ENCODE measurements around the gene STRAP. TPM values are rescaled to one million over a fixed set of nuclear protein-coding genes. Genes with fewer than 3 reads are reported as not detected.

The STRAP gene
- total and polyA plus RNA-seq, 2 donors (not counting 1 experiment from before 2014, with no cell fraction given), result 44.4 to 49.0 TPM

GRCh38 chr12:15924956-15925355 is 42.8 kb downstream of the STRAP start:
- DNase-seq (no peak), ATAC-seq (ENCODE audit: low read depth) (no peak)
- Histone ChIP-seq H3K79me2 (ENCODE audit: control insufficient read depth, insufficient read depth, low read length) (peaks cover 26% of the 10 kb centered on the region), H3K4me3 (ENCODE audit: control extremely low read depth in 1 of 5, extremely low read depth in 1 of 5, insufficient read depth in 1 of 5, low read depth in 2 of 5, low read length in 4 of 5) (no peak overlapping the region), H3K27ac (ENCODE audit: low read length in 2 of 2) (no peak overlapping the region), H4K20me1 (ENCODE audit: control insufficient read depth, insufficient read depth, low read length, poor library complexity, severe bottlenecking) (peaks cover 12% of the 10 kb centered on the region), H3K4me1 (ENCODE audit: control insufficient read depth in 2 of 2, insufficient read depth in 2 of 2, low read length in 2 of 2) (no peaks in the 10 kb centered on the region), H3K27me3 (replicated peaks in 1 of 4; ENCODE audit: control extremely low read depth in 1 of 4, control insufficient read depth in 3 of 4, insufficient read depth in 4 of 4, low read length in 3 of 4) (no peaks in the 10 kb centered on the region), H3K4me2 (replicated peaks; ENCODE audit: low read depth, low read length, poor library complexity, severe bottlenecking) (no peak overlapping the region), H3K36me3 (replicated peaks in 1 of 2; ENCODE audit: control extremely low read depth in 1 of 2, control insufficient read depth in 1 of 2, extremely low read depth in 1 of 2, insufficient read depth in 2 of 2, low read length in 1 of 2) (peaks cover 0 to 3% of the 10 kb centered on the region in 2 experiments), H3K9ac (ENCODE audit: low read length) (no peak overlapping the region), H2AFZ (ENCODE audit: insufficient read depth, low read depth, low read length, poor library complexity, severe bottlenecking) (no peak overlapping the region), H3K9me3 (ENCODE audit: control extremely low read depth in 1 of 3, control insufficient read depth in 2 of 3, insufficient read depth in 1 of 3, low read length in 2 of 3) (no peaks in the 10 kb centered on the region)
- ChIA-PET CTCF (no interaction called here), POLR2A (no interaction called here)
- no peak overlapping the region for H3K27ac Mint-ChIP-seq
- H3K4me3 Mint-ChIP-seq, result no peak overlapping the region
- intact Hi-C loops (cut with micrococcal nuclease), result no loop called here
- H3K4me1 Mint-ChIP-seq, result peaks cover 6% of the 10 kb centered on the region
- H3K9me3 Mint-ChIP-seq (ENCODE audit: insufficient read depth), result no peaks in the 10 kb centered on the region
- TF ChIP-seq, protein P1, sequence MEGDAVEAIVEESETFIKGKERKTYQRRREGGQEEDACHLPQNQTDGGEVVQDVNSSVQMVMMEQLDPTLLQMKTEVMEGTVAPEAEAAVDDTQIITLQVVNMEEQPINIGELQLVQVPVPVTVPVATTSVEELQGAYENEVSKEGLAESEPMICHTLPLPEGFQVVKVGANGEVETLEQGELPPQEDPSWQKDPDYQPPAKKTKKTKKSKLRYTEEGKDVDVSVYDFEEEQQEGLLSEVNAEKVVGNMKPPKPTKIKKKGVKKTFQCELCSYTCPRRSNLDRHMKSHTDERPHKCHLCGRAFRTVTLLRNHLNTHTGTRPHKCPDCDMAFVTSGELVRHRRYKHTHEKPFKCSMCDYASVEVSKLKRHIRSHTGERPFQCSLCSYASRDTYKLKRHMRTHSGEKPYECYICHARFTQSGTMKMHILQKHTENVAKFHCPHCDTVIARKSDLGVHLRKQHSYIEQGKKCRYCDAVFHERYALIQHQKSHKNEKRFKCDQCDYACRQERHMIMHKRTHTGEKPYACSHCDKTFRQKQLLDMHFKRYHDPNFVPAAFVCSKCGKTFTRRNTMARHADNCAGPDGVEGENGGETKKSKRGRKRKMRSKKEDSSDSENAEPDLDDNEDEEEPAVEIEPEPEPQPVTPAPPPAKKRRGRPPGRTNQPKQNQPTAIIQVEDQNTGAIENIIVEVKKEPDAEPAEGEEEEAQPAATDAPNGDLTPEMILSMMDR (IDR thresholded peaks at IDR 0.05), result no peak
- TF ChIP-seq EZH2 (IDR thresholded peaks at IDR 0.05; ENCODE audit: borderline replicate concordance, insufficient read depth, low read depth, low read length, poor library complexity, severe bottlenecking), result no peak
- H3K27me3 Mint-ChIP-seq, result no peaks in the 10 kb centered on the region
- WGBS (ENCODE audit: insufficient coverage), result no CpG with 5 or more reads among the region's 1 CpG

GRCh38 chr12:15928346-15928745 is 46.2 kb downstream of the STRAP start:
- Histone ChIP-seq H3K4me1 (ENCODE audit: control insufficient read depth in 2 of 2, insufficient read depth in 2 of 2, low read length in 2 of 2) (peaks cover 11 to 13% of the 10 kb centered on the region in 2 donors), H3K9ac (ENCODE audit: low read length) (no peak overlapping the region), H3K9me3 (ENCODE audit: control extremely low read depth in 1 of 3, control insufficient read depth in 2 of 3, insufficient read depth in 1 of 3, low read length in 2 of 3) (peaks cover 0 to 3% (median 0%) of the 10 kb centered on the region in 3 donors), H3K79me2 (ENCODE audit: control insufficient read depth, insufficient read depth, low read length) (peaks cover 18% of the 10 kb centered on the region), H3K36me3 (replicated peaks in 1 of 2; ENCODE audit: control extremely low read depth in 1 of 2, control insufficient read depth in 1 of 2, extremely low read depth in 1 of 2, insufficient read depth in 2 of 2, low read length in 1 of 2) (peaks cover 0 to 3% of the 10 kb centered on the region in 2 experiments), H3K27me3 (replicated peaks in 1 of 4; ENCODE audit: control extremely low read depth in 1 of 4, control insufficient read depth in 3 of 4, insufficient read depth in 4 of 4, low read length in 3 of 4) (no peaks in the 10 kb centered on the region), H4K20me1 (ENCODE audit: control insufficient read depth, insufficient read depth, low read length, poor library complexity, severe bottlenecking) (peaks cover 5% of the 10 kb centered on the region), H3K4me2 (replicated peaks; ENCODE audit: low read depth, low read length, poor library complexity, severe bottlenecking) (no peak overlapping the region), H3K27ac (ENCODE audit: low read length in 2 of 2) (no peak overlapping the region), H2AFZ (ENCODE audit: insufficient read depth, low read depth, low read length, poor library complexity, severe bottlenecking) (no peak overlapping the region), H3K4me3 (ENCODE audit: control extremely low read depth in 1 of 5, extremely low read depth in 1 of 5, insufficient read depth in 1 of 5, low read depth in 2 of 5, low read length in 4 of 5) (no peak overlapping the region)
- no peak for ATAC-seq (ENCODE audit: low read depth)
- POLR2A ChIA-PET, result no interaction called here
- CTCF ChIA-PET, result interaction anchor here (0.7 kb wide), 1 partner anchor 18 kb away, joined by 3 read pairs; the partner anchor contains the start of gene DERA
- no peak overlapping the region for H3K4me3 Mint-ChIP-seq
- H3K27me3 Mint-ChIP-seq, result no peaks in the 10 kb centered on the region
- intact Hi-C loops (cut with micrococcal nuclease), result no loop called here
- DNase-seq, result no peak
- WGBS (ENCODE audit: insufficient coverage), result 79% methylated on average over 2 of the region's 2 CpGs
- peaks cover 2% of the 10 kb centered on the region for H3K9me3 Mint-ChIP-seq (ENCODE audit: insufficient read depth)
- TF ChIP-seq, protein P1 (IDR thresholded peaks at IDR 0.05), result no peak
- TF ChIP-seq EZH2 (IDR thresholded peaks at IDR 0.05; ENCODE audit: borderline replicate concordance, insufficient read depth, low read depth, low read length, poor library complexity, severe bottlenecking), result no peak
- no peak overlapping the region for H3K27ac Mint-ChIP-seq
- H3K4me1 Mint-ChIP-seq, result peaks cover 18% of the 10 kb centered on the region

Measured in B cell (primary cell).